Activated gamma-delta T cell (primary cell): ENCODE results near the gene TMEM186.
A peak's percentile ranks its signal among the peaks of the same experiment; 100 is the strongest.
"Not testable (repeated sequence)": the region's sequence is repeated elsewhere in the genome, so short reads cannot be mapped to it uniquely, and the experiment has no call there.

ENCODE experiments used
- DNase-seq: peaks from one replicate; lab custom pipeline; 2025; lab: John Stamatoyannopoulos, UW
- total RNA-seq, 2 donors: gene quantifications; one replicate each; lab custom pipeline; 2026; lab: John Stamatoyannopoulos, UW

TMEM186 gene
- total RNA-seq: 7.4 to 7.7 reads per million in 2 donors

GRCh38 chr16:8797364-8798173 lies at the start of gene TMEM186, which contains the start of gene PMM2:
Gene TMEM186, minus strand, starts transcription at chr16:8797639. Its CDS starts 25 bp downstream, at chr16:8797614.
Gene PMM2, plus strand, starts transcription at chr16:8797839. Its CDS starts 44 bp downstream, at chr16:8797883.
- DNase-seq: peak; percentile 87

- no peak for DNase-seq
Measured at GRCh38 chr16:8847145-8847544, 49.7 kb upstream of the TMEM186 start.

GRCh38 chr16:8846401-8846932 lies 49.0 kb upstream of the TMEM186 start:
- no peak for DNase-seq

GRCh38 chr16:8845699-8846298 lies 48.4 kb upstream of the TMEM186 start:
- no peak for DNase-seq

GRCh38 chr16:8843296-8843695 lies 45.9 kb upstream of the TMEM186 start:
- not testable (repeated sequence) for DNase-seq

- DNase-seq: not testable (repeated sequence)
Measured at GRCh38 chr16:8842016-8842415, 44.6 kb upstream of the TMEM186 start.

GRCh38 chr16:8837594-8837993 lies 40.2 kb upstream of the TMEM186 start:
- not testable (repeated sequence) for DNase-seq

GRCh38 chr16:8836797-8837196 lies 39.4 kb upstream of the TMEM186 start:
- not testable (repeated sequence) for DNase-seq

- no peak for DNase-seq
Measured at GRCh38 chr16:8832717-8833105, 35.3 kb upstream of the TMEM186 start.

- DNase-seq: no peak
Measured at GRCh38 chr16:8831871-8832716, 34.7 kb upstream of the TMEM186 start.

- DNase-seq: no peak
Measured at GRCh38 chr16:8831450-8831849, 34.0 kb upstream of the TMEM186 start.

- no peak for DNase-seq
Measured at GRCh38 chr16:8828541-8829165, 31.2 kb upstream of the TMEM186 start.

GRCh38 chr16:8826278-8826879 lies 28.9 kb upstream of the TMEM186 start:
- DNase-seq: no peak

GRCh38 chr16:8822403-8822802 lies 25.0 kb upstream of the TMEM186 start:
- DNase-seq: no peak

GRCh38 chr16:8819411-8820034 lies 22.1 kb upstream of the TMEM186 start:
- no peak for DNase-seq

GRCh38 chr16:8818504-8819270 lies 21.2 kb upstream of the TMEM186 start:
- DNase-seq: no peak

- DNase-seq: no peak
Measured at GRCh38 chr16:8816967-8817655, 19.7 kb upstream of the TMEM186 start.

GRCh38 chr16:8814095-8814806 lies 16.8 kb upstream of the TMEM186 start:
- no peak for DNase-seq
